H4 (cell line): ENCODE data around the gene NAALADL2. TPM values are rescaled to one million over a fixed set of nuclear protein-coding genes. Genes with fewer than 3 reads are reported as not detected.
"Not testable (repeated sequence)": the region's sequence is repeated elsewhere in the genome, so short reads cannot be mapped to it uniquely, and the experiment has no call there.

Source experiments
- DNase-seq: peaks from one replicate; pipeline ENCODE4 v3.0.0-alpha.2; 2015; ENCODE audit warnings: low spot score
- total RNA-seq: library from RNA; depleted of rRNA; stranded (reverse); fragments of >200 nt; shearing (Covaris generic); gene quantifications from 2 replicates; pipeline ENCODE4 v1.2.3, GENCODE V29; 2014

The NAALADL2 gene
- total RNA-seq, 1 experiment from 2014 or later, result 1.6 TPM

- DNase-seq, result no peak
These were observed 889.1 kb downstream of the NAALADL2 start for GRCh38 chr3:175748087-175748730.

GRCh38 chr3:175749981-175750380 is 890.8 kb downstream of the NAALADL2 start:
- DNase-seq, result no peak

- no peak for DNase-seq
These were observed 892.0 kb downstream of the NAALADL2 start for GRCh38 chr3:175751089-175751488.

GRCh38 chr3:175763948-175764347 is 904.8 kb downstream of the NAALADL2 start:
- no peak for DNase-seq

- no peak for DNase-seq
These were observed 905.6 kb downstream of the NAALADL2 start for GRCh38 chr3:175764722-175765121.

GRCh38 chr3:175770426-175770825 is 911.3 kb downstream of the NAALADL2 start:
- no peak for DNase-seq

GRCh38 chr3:175777495-175777894 is 918.4 kb downstream of the NAALADL2 start:
- no peak for DNase-seq

- no peak for DNase-seq
These were observed 918.8 kb downstream of the NAALADL2 start for GRCh38 chr3:175777965-175778364.

GRCh38 chr3:175778994-175779393 is 919.9 kb downstream of the NAALADL2 start:
- DNase-seq, result no peak

GRCh38 chr3:175787109-175787508 is 928.0 kb downstream of the NAALADL2 start:
- not testable (repeated sequence) for DNase-seq

GRCh38 chr3:175792245-175792644 is 933.1 kb downstream of the NAALADL2 start:
- DNase-seq, result no peak

- no peak for DNase-seq
These were observed 939.2 kb downstream of the NAALADL2 start for GRCh38 chr3:175798326-175798725.

- no peak for DNase-seq
These were observed 946.7 kb downstream of the NAALADL2 start for GRCh38 chr3:175805825-175806224.

- DNase-seq, result no peak
These were observed 948.0 kb downstream of the NAALADL2 start for GRCh38 chr3:175807175-175807574.

GRCh38 chr3:175818811-175819464 is 959.8 kb downstream of the NAALADL2 start:
- no peak for DNase-seq

GRCh38 chr3:175822766-175823491 is 963.8 kb downstream of the NAALADL2 start:
- DNase-seq, result not testable (repeated sequence)

GRCh38 chr3:175825016-175825580 is 966.0 kb downstream of the NAALADL2 start:
- DNase-seq, result not testable (repeated sequence)

- no peak for DNase-seq
These were observed 967.6 kb downstream of the NAALADL2 start for GRCh38 chr3:175826759-175827158.

GRCh38 chr3:175829809-175830208 is 970.7 kb downstream of the NAALADL2 start:
- DNase-seq, result not testable (repeated sequence)

GRCh38 chr3:175835763-175836162 is 976.6 kb downstream of the NAALADL2 start:
- DNase-seq, result not testable (repeated sequence)

- no peak for DNase-seq
These were observed 977.5 kb downstream of the NAALADL2 start for GRCh38 chr3:175836617-175837016.

GRCh38 chr3:175837962-175838361 is 978.8 kb downstream of the NAALADL2 start:
- no peak for DNase-seq
